Lower lobe of right lung (tissue), 2 donors: Measurements from ENCODE around the gene SLC6A5. TPM values are rescaled to one million over a fixed set of nuclear protein-coding genes. Genes with fewer than 3 reads are reported as not detected.

Source experiments
- ATAC-seq, 2 donors: fragments of 200-7000 bp; cut with Tn5 transposase; one replicate each; pipeline ENCODE4 v1.9.1; 2020 to 2022; ENCODE audit warnings: mild to moderate bottlenecking in 2 of 2, moderate library complexity in 2 of 2
- DNase-seq: peaks from one replicate; pipeline ENCODE4 v3.0.0-alpha.2; 2020
- H3K27ac ChIP-seq: fragments of 200-600 bp; one replicate; pipeline ENCODE4 v1.8.0; 2022
- H3K27me3 ChIP-seq: fragments of 200-600 bp; one replicate; pipeline ENCODE4 v1.8.0; 2022; ENCODE audit warnings: low read depth
- H3K36me3 ChIP-seq: fragments of 200-600 bp; one replicate; pipeline ENCODE4 v1.8.0; 2022; ENCODE audit warnings: mild to moderate bottlenecking
- H3K4me1 ChIP-seq: fragments of 200-600 bp; one replicate; pipeline ENCODE4 v1.8.0; 2022
- H3K4me3 ChIP-seq: fragments of 200-600 bp; one replicate; pipeline ENCODE4 v1.8.0; 2022; ENCODE audit warnings: mild to moderate bottlenecking
- H3K9me3 ChIP-seq: fragments of 200-600 bp; one replicate; pipeline ENCODE4 v1.8.0; 2022
- CTCF ChIP-seq: fragments of 200-600 bp; IDR thresholded peaks from one replicate; pipeline ENCODE4 v1.8.0; 2022; ENCODE audit warnings: antibody characterized with exemption, mild to moderate bottlenecking
- intact Hi-C: fragments of 100-400 bp; cut with DNase I; formaldehyde crosslinking; loops from one replicate; pipeline ENCODE4 v1.11.0; 2022
- total RNA-seq: library from RNA; stranded (reverse); fragmentation: NEBNext Ultra II Directional; extraction: Animal tissue kit (Norgen Biotek cat#: 25700); gene quantifications from one replicate; pipeline ENCODE4 v1.2.1, GENCODE V29; 2021
- donor health status: DM: no; HTN: yes; CAD: no; lungs with severe emphysema.

The SLC6A5 gene
- total RNA-seq, 1 donor from 2014 or later, result not detected

GRCh38 chr11:20598492-20598891 is 916 bp upstream of the SLC6A5 start:
- H3K9me3 ChIP-seq, result no peaks in the 10 kb centered on the region
- peaks cover 5% of the 10 kb centered on the region for H3K4me1 ChIP-seq
- H3K36me3 ChIP-seq, result no peaks in the 10 kb centered on the region
- H3K4me3 ChIP-seq, result no peak overlapping the region
- ATAC-seq (no peak), DNase-seq (no peak)
- peaks cover 95% of the 10 kb centered on the region for H3K27me3 ChIP-seq
- intact Hi-C loops, result no loop called here
- no peak overlapping the region for H3K27ac ChIP-seq
- TF ChIP-seq CTCF, result no peak

- TF ChIP-seq CTCF, result no peak
- ATAC-seq (no peak), DNase-seq (no peak)
- Histone ChIP-seq H3K4me3 (no peak overlapping the region), H3K36me3 (no peaks in the 10 kb centered on the region), H3K4me1 (peaks cover 5% of the 10 kb centered on the region), H3K27me3 (peaks cover 97% of the 10 kb centered on the region), H3K9me3 (no peaks in the 10 kb centered on the region), H3K27ac (no peak overlapping the region)
- intact Hi-C loops, result no loop called here
These were observed 575 bp downstream of the SLC6A5 start for GRCh38 chr11:20600020-20600346.

GRCh38 chr11:20600551-20600950 is 1.1 kb downstream of the SLC6A5 start:
- H3K27me3 ChIP-seq, result peaks cover 97% of the 10 kb centered on the region
- no peak overlapping the region for H3K27ac ChIP-seq
- ATAC-seq (no peak), DNase-seq (no peak)
- TF ChIP-seq CTCF, result no peak
- H3K9me3 ChIP-seq, result no peaks in the 10 kb centered on the region
- no peak overlapping the region for H3K4me3 ChIP-seq
- peaks cover 5% of the 10 kb centered on the region for H3K4me1 ChIP-seq
- no peaks in the 10 kb centered on the region for H3K36me3 ChIP-seq
- intact Hi-C loops, result no loop called here

GRCh38 chr11:20601221-20601914 is 2.0 kb downstream of the SLC6A5 start:
- ATAC-seq (no peak), DNase-seq (no peak)
- H3K4me1 ChIP-seq, result peaks cover 5% of the 10 kb centered on the region
- H3K36me3 ChIP-seq, result no peaks in the 10 kb centered on the region
- H3K27me3 ChIP-seq, result peaks cover 97% of the 10 kb centered on the region
- intact Hi-C loops, result no loop called here
- no peak overlapping the region for H3K4me3 ChIP-seq
- H3K9me3 ChIP-seq, result no peaks in the 10 kb centered on the region
- no peak overlapping the region for H3K27ac ChIP-seq
- no peak for TF ChIP-seq CTCF

GRCh38 chr11:20604295-20604803 is 4.9 kb downstream of the SLC6A5 start:
- Histone ChIP-seq H3K4me3 (no peak overlapping the region), H3K4me1 (no peaks in the 10 kb centered on the region), H3K27ac (no peak overlapping the region), H3K36me3 (no peaks in the 10 kb centered on the region), H3K27me3 (peaks cover 88% of the 10 kb centered on the region), H3K9me3 (no peaks in the 10 kb centered on the region)
- intact Hi-C loops, result no loop called here
- ATAC-seq (no peak), DNase-seq (no peak)
- no peak for TF ChIP-seq CTCF
